ENCODE data around the gene RASSF1. TPM values are rescaled to one million over a fixed set of nuclear protein-coding genes. Genes with fewer than 3 reads are reported as not detected.

Gene RASSF1
- total and polyA plus RNA-seq, 2 donors from 2014 or later, result 19.1 to 28.9 TPM

GRCh38 chr3:50380405-50381085 is 39.9 kb upstream of the RASSF1 start:
- intact Hi-C loops (cut with DNase I), result no loop called here
- peak overlapping the region; percentile 34 to 75 for H3K27ac ChIP-seq (ENCODE audit: low read depth in 2 of 2, low read length in 2 of 2)
- H3K36me3 ChIP-seq (ENCODE audit: control insufficient read depth in 2 of 3, insufficient read depth in 3 of 3, low read length in 3 of 3), result no peaks in the 10 kb centered on the region
- no peak for FAIRE-seq
- no peak overlapping the region for H3K4me3 ChIP-seq (ENCODE audit: low read length in 3 of 3)
- no peak overlapping the region for H3K9ac ChIP-seq (ENCODE audit: low read length in 3 of 3)
- H3K4me1 ChIP-seq (ENCODE audit: control insufficient read depth in 2 of 3, insufficient read depth in 2 of 3, low read depth in 1 of 3, low read length in 3 of 3), result peaks cover 0 to 23% (median 6%) of the 10 kb centered on the region in 3 donors
- DNase-seq, result peak in 4 of 5 donors; percentile 56 to 82 (median 76)
- no peaks in the 10 kb centered on the region for H3K9me3 ChIP-seq (ENCODE audit: control insufficient read depth in 2 of 3, insufficient read depth in 1 of 3, low read length in 3 of 3)
- no peaks in the 10 kb centered on the region for H3K27me3 ChIP-seq (ENCODE audit: control insufficient read depth, insufficient read depth, low read length)
- TF ChIP-seq CTCF (IDR thresholded peaks at IDR 0.05; ENCODE audit: borderline replicate concordance, extremely low read depth, insufficient read depth), result no peak

GRCh38 chr3:50378757-50379156 is 38.1 kb upstream of the RASSF1 start:
- Histone ChIP-seq H3K36me3 (ENCODE audit: control insufficient read depth in 2 of 3, insufficient read depth in 3 of 3, low read length in 3 of 3) (no peaks in the 10 kb centered on the region), H3K4me3 (ENCODE audit: low read length in 3 of 3) (no peak overlapping the region), H3K27me3 (ENCODE audit: control insufficient read depth, insufficient read depth, low read length) (no peaks in the 10 kb centered on the region), H3K9me3 (ENCODE audit: control insufficient read depth in 2 of 3, insufficient read depth in 1 of 3, low read length in 3 of 3) (no peaks in the 10 kb centered on the region), H3K9ac (ENCODE audit: low read length in 3 of 3) (no peak overlapping the region), H3K27ac (ENCODE audit: low read depth in 2 of 2, low read length in 2 of 2) (no peak overlapping the region), H3K4me1 (ENCODE audit: control insufficient read depth in 2 of 3, insufficient read depth in 2 of 3, low read depth in 1 of 3, low read length in 3 of 3) (peaks cover 0 to 22% (median 6%) of the 10 kb centered on the region in 3 donors)
- no peak for TF ChIP-seq CTCF (IDR thresholded peaks at IDR 0.05; ENCODE audit: borderline replicate concordance, extremely low read depth, insufficient read depth)
- intact Hi-C loops (cut with DNase I), result no loop called here
- FAIRE-seq (no peak), DNase-seq (no peak)

- H3K4me1 ChIP-seq (ENCODE audit: control insufficient read depth in 2 of 3, insufficient read depth in 2 of 3, low read depth in 1 of 3, low read length in 3 of 3), result peaks cover 0 to 16% (median 3%) of the 10 kb centered on the region in 3 donors
- no peaks in the 10 kb centered on the region for H3K9me3 ChIP-seq (ENCODE audit: control insufficient read depth in 2 of 3, insufficient read depth in 1 of 3, low read length in 3 of 3)
- intact Hi-C loops (cut with DNase I), result no loop called here
- DNase-seq (peak in 1 of 5 donors; percentile 44), FAIRE-seq (no peak)
- TF ChIP-seq CTCF (IDR thresholded peaks at IDR 0.05; ENCODE audit: borderline replicate concordance, extremely low read depth, insufficient read depth), result no peak
- no peak overlapping the region for H3K9ac ChIP-seq (ENCODE audit: low read length in 3 of 3)
- no peak overlapping the region for H3K27ac ChIP-seq (ENCODE audit: low read depth in 2 of 2, low read length in 2 of 2)
- H3K4me3 ChIP-seq (ENCODE audit: low read length in 3 of 3), result no peak overlapping the region
- H3K36me3 ChIP-seq (ENCODE audit: control insufficient read depth in 2 of 3, insufficient read depth in 3 of 3, low read length in 3 of 3), result no peaks in the 10 kb centered on the region
- no peaks in the 10 kb centered on the region for H3K27me3 ChIP-seq (ENCODE audit: control insufficient read depth, insufficient read depth, low read length)
These were observed 37.4 kb upstream of the RASSF1 start for GRCh38 chr3:50378024-50378423.

Data from kidney (tissue), 14 donors.